Stimulated activated naive CD8-positive, alpha-beta T cell treated with anti-CD3 and anti-CD28 coated beads, Interleukin-15, Interleukin-2, amounts not matched to agents 100 ng/mL and 50 ng/mL, for 24 hours (primary cell): ENCODE measurements around the gene FBXW12.
A peak's percentile ranks its signal among the peaks of the same experiment; 100 is the strongest.

Experiments
- H3K27ac Mint-ChIP-seq: one replicate; pipeline ENCODE4 v1.8.0; 2021; ENCODE audit warnings: mild to moderate bottlenecking, mixed read lengths
- H3K27me3 Mint-ChIP-seq: one replicate; pipeline ENCODE4 v1.8.0; 2021; ENCODE audit warnings: mixed read lengths
- H3K36me3 Mint-ChIP-seq: one replicate; pipeline ENCODE4 v1.8.0; 2021; ENCODE audit warnings: low read depth, mixed read lengths
- H3K4me1 Mint-ChIP-seq: one replicate; pipeline ENCODE4 v1.8.0; 2021; ENCODE audit warnings: low read depth, mixed read lengths
- H3K4me3 Mint-ChIP-seq: one replicate; pipeline ENCODE4 v1.8.0; 2021; ENCODE audit warnings: mild to moderate bottlenecking, mixed read lengths
- H3K9me3 Mint-ChIP-seq: one replicate; pipeline ENCODE4 v1.8.0; 2021; ENCODE audit warnings: mixed read lengths

Gene FBXW12

DNA sequence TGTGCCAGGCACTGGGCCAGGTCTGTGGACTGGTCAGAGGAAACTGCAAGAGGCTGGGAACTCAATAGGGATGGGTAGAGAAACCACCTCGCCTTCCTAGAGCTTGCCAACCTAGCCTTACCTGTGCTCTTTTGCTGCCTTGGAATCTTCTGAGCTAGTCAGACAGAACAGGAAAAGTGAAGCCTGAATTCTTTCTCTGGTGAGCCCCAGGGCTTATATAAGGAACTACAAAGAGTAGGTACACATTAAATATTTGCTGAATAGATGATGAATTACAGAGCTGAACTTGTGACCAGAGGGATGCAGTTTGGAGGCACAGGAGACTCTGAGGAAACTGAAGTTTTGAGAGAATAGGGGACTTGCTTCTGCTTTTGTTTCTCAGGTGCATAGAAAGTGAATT is 15.6 kb upstream of the FBXW12 start:
- Mint-ChIP-seq H3K27me3 (peaks cover 24% of the 10 kb centered on the region), H3K27ac (no peak overlapping the region), H3K9me3 (peaks cover 5% of the 10 kb centered on the region), H3K4me1 (no peaks in the 10 kb centered on the region), H3K36me3 (no peaks in the 10 kb centered on the region), H3K4me3 (no peak overlapping the region)

DNA sequence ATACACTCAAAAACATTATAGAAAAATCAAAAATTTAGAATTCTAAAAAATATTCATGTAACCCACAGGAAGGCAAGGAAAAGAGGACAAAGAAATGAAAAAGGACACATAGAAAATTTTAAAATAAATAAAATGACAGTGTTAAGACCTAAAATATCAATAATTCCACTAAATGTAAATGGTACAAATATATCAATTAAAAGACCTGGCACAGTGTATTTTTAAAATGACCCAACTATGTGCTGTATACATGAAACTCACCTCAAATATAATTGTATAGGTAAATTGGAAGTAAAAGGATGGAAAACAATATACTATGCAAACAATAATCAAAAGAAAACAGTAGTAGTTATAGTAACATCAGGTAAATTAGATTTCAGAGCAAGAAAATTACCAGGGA is 10.1 kb upstream of the FBXW12 start:
- no peaks in the 10 kb centered on the region for H3K4me1 Mint-ChIP-seq
- H3K4me3 Mint-ChIP-seq = no peak overlapping the region
- H3K27me3 Mint-ChIP-seq = peaks cover 11% of the 10 kb centered on the region
- no peak overlapping the region for H3K27ac Mint-ChIP-seq
- H3K9me3 Mint-ChIP-seq = peaks cover 10% of the 10 kb centered on the region
- peaks cover 6% of the 10 kb centered on the region for H3K36me3 Mint-ChIP-seq

DNA sequence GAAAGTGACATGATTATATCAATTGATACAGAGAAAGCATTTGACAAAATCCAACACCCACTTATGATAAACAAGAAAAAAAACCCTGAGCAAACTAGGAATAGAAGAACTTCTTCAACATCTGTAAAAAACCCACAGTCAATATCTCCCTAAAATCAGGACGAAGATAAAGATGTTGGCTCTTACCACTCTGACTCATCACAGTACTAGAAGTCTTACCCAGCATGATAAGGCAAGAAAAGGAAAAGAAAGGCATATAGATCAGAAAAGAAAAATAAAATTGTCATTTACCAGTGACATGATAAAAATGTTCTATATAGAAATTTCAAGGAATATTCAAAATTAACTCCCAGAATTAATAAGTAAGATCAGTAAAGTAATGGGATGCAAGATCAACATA is 7.2 kb upstream of the FBXW12 start:
- Mint-ChIP-seq H3K27ac (no peak overlapping the region), H3K4me1 (no peaks in the 10 kb centered on the region), H3K27me3 (peaks cover 6% of the 10 kb centered on the region), H3K4me3 (no peak overlapping the region), H3K9me3 (peaks cover 10% of the 10 kb centered on the region), H3K36me3 (peaks cover 6% of the 10 kb centered on the region)

DNA sequence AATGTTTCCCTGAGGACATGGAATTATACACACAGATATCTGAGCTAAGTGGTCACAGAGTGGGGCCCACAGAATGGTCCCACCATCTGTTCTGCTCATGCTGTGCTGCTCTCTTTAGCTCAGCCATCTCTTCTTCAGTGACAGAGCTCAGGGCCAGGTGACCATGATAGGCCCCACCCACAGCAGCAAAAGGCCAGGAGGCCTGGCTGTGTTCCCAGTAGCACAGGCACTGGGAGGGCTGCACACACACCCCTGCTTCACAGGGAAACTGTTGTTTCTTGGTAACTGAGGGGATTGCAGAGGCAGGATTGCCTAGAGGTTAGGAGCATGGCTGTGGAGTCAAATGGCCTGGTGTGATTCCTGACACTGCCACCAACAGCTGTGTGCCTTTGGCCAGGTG is 4.8 kb upstream of the FBXW12 start:
- H3K4me3 Mint-ChIP-seq = no peak overlapping the region
- peaks cover 3% of the 10 kb centered on the region for H3K36me3 Mint-ChIP-seq
- H3K9me3 Mint-ChIP-seq = peaks cover 2% of the 10 kb centered on the region
- H3K27me3 Mint-ChIP-seq = no peaks in the 10 kb centered on the region
- no peaks in the 10 kb centered on the region for H3K4me1 Mint-ChIP-seq
- H3K27ac Mint-ChIP-seq = no peak overlapping the region

DNA sequence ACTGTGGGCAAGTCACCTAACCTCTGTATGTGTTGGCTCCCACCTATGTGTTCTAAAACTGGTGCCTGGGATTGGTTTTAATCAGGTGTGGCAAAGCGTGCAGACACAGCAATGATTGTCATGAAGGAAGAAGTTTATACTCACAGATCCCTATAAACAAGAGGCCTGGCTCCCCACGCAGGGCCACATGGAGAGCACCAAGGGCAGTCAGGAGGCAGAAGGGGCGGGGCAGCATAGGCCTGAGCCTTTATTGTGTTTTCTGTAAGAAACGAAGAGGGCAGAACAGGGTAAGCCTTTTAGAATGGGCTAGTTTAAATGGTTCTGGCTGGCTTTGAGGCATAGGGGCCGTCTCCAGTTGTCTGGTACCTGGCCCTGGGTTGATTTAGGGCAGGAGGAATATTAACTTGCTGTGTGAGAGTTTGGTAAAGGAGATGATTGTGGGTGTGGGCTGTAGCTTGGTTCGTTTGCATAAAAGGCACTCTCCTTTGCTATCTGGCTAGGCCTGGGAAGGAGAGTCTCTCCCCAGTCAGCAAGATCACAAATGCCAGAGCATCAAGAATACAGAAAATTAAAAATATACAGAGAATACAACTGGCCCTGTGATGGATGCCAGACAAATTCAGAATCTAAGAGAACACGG is 2.2 kb upstream of the FBXW12 start:
- H3K4me1 Mint-ChIP-seq = no peaks in the 10 kb centered on the region
- no peak overlapping the region for H3K4me3 Mint-ChIP-seq
- H3K9me3 Mint-ChIP-seq = no peaks in the 10 kb centered on the region
- peak overlapping the region; percentile 34 for H3K27ac Mint-ChIP-seq
- no peaks in the 10 kb centered on the region for H3K36me3 Mint-ChIP-seq
- H3K27me3 Mint-ChIP-seq = no peaks in the 10 kb centered on the region

DNA sequence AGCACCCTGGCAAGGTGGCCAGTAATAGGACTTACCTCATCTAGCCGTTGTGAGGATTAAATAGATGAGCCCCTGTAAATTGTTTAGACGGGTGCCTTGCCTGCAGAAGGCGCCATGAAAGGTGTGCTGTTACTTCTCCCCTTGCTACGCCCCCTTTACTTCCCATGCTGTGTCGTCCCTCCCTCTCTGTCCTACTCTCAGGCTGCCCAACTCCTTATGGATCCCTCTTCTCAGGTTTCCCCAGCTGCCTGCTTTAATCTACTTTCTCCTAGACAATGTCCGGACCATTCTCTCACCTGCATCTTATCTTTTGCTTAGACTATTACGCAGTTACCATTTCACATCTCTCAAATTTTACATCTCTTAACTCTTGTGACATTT is 1.7 kb upstream of the FBXW12 start:
- H3K27me3 Mint-ChIP-seq = no peaks in the 10 kb centered on the region
- no peak overlapping the region for H3K4me3 Mint-ChIP-seq
- H3K36me3 Mint-ChIP-seq = no peaks in the 10 kb centered on the region
- no peaks in the 10 kb centered on the region for H3K4me1 Mint-ChIP-seq
- no peak overlapping the region for H3K27ac Mint-ChIP-seq
- no peaks in the 10 kb centered on the region for H3K9me3 Mint-ChIP-seq

DNA sequence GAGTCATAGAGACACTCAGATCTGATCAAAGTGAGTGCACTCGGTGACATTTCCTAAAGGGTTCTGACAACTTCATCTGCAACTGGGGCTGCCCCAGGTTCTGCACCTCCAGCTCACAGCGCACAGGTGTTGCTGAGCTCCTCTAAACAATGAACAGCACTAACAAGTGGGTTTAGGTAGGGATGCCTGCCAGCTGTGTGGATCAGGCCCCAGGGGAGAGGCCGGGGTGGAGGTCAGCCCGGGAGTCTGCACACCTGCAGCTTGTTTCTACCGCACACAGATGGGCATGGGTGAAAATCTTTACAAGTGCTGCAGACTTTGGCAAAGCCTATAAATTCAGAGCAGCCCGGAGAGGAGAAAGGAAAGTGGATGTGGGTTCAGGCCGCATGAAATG is 355 bp downstream of the FBXW12 start:
- Mint-ChIP-seq H3K36me3 (no peaks in the 10 kb centered on the region), H3K4me1 (no peaks in the 10 kb centered on the region), H3K27ac (no peak overlapping the region), H3K27me3 (no peaks in the 10 kb centered on the region), H3K9me3 (no peaks in the 10 kb centered on the region), H3K4me3 (no peak overlapping the region)

DNA sequence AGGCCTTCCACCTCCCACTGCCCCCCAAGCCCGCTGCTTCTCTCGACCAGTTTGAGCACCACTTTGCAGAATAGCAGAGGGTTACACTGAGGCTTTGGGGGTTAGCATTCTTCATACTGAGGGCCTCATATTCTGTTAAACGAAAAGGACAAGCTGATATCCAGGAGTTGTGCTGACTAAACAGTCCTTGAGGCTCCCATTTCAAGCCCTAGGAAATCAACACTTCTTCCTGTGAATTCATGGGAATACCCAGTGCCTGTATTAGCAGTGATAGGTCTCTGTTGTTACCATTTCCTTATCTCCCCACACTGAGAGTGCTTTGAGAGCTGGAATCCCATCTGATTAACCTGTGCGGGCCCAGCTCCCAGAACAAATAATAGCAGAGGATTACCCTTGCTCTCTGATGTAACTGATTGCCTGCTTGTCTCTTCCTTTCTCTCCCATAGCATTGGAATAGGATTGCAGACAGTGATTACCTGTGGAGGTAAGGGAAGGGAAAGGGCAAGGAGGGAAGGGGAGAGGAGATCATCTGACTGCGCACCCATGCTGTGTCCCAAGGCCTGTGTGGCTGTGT is 930 bp downstream of the FBXW12 start:
- no peaks in the 10 kb centered on the region for H3K27me3 Mint-ChIP-seq
- no peak overlapping the region for H3K27ac Mint-ChIP-seq
- no peaks in the 10 kb centered on the region for H3K4me1 Mint-ChIP-seq

DNA sequence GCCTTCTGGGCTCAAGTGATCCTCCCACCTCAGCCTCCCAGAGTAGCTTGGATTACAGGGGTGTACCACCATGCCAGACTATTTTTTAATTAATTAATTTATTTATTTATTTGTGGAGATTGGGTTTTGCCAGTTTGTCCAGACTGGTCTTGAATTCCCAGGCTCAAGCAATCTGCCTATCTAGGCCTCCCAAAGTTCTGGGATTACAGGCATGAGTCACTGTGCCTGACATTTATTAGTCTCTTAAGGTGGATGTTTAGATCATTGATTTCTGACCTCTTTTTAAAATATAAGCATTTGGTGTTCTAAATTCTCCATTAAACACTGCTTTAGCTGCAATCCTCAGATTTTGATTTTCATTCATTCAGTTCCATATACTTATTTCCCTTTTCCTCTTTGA is 15.6 kb downstream of the FBXW12 start:
- Mint-ChIP-seq H3K27ac (no peak overlapping the region), H3K36me3 (no peaks in the 10 kb centered on the region), H3K27me3 (peaks cover 32% of the 10 kb centered on the region), H3K9me3 (no peaks in the 10 kb centered on the region), H3K4me1 (no peaks in the 10 kb centered on the region), H3K4me3 (no peak overlapping the region)

More for the DNA sequence above, 930 bp downstream of the FBXW12 start:
- H3K4me3 Mint-ChIP-seq = no peak overlapping the region
- no peaks in the 10 kb centered on the region for H3K36me3 Mint-ChIP-seq
- H3K9me3 Mint-ChIP-seq = no peaks in the 10 kb centered on the region

DNA sequence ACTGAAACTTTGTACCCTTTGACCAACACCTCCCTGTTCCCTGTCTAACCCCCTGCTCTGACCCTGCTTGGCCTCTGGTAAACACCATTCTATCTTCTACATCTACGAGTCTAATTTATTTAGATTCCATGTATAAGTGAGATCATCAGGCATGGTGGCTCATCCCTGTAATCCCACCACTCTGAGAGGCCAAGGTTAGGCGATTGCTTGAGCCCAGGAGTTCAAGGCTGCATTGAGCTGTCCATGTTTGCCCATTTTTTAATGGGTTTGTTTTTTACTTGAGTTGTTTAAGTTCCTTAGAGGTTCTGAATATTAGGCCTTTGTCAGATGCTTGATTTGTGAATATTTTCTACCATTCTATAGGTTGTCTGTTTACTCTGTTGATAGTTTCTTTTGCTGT is 16.9 kb downstream of the FBXW12 start:
- peaks cover 28% of the 10 kb centered on the region for H3K27me3 Mint-ChIP-seq
- H3K36me3 Mint-ChIP-seq = no peaks in the 10 kb centered on the region
- no peak overlapping the region for H3K4me3 Mint-ChIP-seq
- H3K27ac Mint-ChIP-seq = no peak overlapping the region
- no peaks in the 10 kb centered on the region for H3K4me1 Mint-ChIP-seq
- no peaks in the 10 kb centered on the region for H3K9me3 Mint-ChIP-seq

DNA sequence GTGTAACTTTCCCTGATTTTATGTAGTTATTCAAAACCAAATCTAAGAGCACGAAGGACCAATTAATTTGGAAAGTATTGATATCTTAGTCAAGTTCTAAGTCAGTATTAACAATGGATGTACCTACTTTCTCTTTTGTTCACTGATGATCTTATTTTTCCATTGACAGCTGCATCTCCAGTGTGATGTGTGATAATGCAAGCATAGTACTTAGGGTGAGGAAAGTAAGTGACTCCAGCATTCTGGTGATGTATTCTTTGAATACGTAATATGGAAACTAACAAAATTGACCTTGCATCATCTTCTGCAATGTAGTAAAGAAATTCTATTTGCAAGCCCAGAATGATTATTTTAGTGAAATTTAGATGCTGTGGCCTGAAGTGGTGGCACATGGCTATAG is 22.4 kb downstream of the FBXW12 start:
- Mint-ChIP-seq H3K36me3 (no peaks in the 10 kb centered on the region), H3K27ac (peak overlapping the region; percentile 77), H3K4me3 (no peak overlapping the region), H3K4me1 (no peaks in the 10 kb centered on the region), H3K27me3 (peaks cover 18% of the 10 kb centered on the region), H3K9me3 (no peaks in the 10 kb centered on the region)

DNA sequence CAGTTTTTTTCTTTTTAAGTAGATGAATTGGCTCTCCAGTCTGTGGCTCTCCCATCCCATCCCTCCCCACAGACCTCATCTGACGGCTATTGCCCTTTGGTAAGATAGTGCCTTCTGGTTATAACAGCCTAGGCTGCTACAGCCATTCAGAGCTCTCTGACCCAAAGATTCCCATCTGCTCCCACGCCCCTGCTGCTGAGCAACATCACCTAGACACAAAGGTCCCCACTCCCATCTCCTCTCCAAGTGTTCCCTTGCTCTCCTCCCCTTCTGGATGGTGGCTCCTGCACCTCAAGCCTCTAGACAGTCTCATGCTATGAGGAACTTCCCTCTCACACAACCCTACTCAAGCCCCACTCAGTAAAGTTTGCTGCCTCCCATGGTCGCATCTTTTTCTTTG is 23.7 kb downstream of the FBXW12 start:
- H3K27ac Mint-ChIP-seq = no peak overlapping the region
- H3K27me3 Mint-ChIP-seq = peaks cover 14% of the 10 kb centered on the region
- no peaks in the 10 kb centered on the region for H3K9me3 Mint-ChIP-seq
- no peak overlapping the region for H3K4me3 Mint-ChIP-seq
- H3K4me1 Mint-ChIP-seq = no peaks in the 10 kb centered on the region
- no peaks in the 10 kb centered on the region for H3K36me3 Mint-ChIP-seq

DNA sequence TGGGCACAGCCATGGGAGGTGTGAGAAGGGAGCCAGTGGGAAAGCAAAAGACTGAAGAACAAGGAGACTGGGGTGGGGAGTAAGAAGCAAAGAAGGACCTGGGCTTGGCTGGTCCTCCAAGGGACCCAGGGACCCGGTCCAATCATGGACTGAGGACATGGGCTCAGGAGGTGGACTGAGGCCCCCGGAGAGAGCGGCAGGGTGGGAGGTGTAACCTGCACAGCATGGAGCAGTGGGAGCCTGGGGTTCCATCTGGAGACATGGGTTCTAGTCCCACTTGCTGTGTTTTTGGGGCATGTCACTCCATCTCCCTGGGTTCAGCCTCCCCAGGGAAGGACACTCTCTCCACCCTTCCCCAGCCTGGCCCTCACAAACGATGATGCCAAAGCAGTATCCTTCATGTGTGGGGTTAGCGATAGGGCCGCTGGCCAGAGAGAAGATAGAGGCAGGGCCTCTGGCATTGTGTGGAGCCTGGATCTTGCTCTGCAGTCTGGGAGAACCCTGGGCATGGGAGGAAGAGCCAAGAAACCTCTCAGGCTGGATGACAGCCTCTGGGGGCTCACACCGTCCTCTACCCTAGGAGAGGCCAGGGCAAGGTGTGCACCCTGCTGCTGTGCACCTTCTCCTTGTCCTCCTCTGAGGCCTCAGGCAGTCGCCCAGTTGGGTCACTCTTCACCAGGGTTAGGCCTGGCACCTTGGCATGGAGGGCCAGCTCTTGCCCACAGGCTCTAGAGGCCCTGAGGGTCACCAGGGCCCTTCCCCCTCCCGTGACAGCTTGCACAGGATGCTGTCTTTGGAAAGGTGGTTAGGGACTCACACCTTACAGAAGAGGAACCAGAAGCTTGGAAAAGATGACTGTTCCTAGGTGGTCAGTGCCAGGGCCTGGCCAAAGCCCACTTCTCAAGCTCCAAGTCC is 26.0 kb downstream of the FBXW12 start:
- no peaks in the 10 kb centered on the region for H3K9me3 Mint-ChIP-seq
- no peak overlapping the region for H3K27ac Mint-ChIP-seq
- no peak overlapping the region for H3K4me3 Mint-ChIP-seq
- no peaks in the 10 kb centered on the region for H3K36me3 Mint-ChIP-seq
- H3K4me1 Mint-ChIP-seq = no peaks in the 10 kb centered on the region
- H3K27me3 Mint-ChIP-seq = peaks cover 3% of the 10 kb centered on the region

DNA sequence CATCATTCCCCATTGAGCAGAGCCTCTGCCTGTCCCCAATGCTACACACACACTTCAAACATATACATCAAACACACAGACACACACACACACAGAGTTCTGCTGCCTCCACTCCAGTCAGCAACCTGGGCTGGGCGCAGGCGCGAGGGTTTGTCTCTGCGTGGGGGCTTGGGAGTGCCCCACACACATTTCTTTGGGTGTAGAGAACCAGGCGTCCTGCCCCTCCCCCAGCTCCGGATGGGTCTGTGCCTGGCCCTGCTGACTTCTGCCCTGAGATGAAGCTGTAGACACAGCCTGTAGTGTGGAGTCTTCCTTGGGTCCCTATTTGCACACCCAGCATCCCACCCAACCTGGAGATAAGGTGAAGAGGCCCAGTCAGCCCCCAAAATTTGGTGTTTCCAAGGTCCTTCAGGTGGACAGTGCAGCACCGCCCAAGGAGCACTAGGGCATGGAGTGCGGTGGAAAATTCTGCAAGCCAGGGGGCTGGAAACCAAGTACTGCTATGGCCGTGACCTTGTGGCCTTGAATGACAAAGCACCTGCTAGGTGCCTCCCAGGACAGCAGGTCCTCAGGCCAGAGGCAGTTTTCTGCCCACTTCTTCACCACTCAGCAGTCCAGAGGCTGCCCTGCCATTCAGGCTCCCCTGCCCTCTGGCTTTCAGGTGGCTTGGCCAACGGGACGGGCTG is 26.8 kb downstream of the FBXW12 start:
- peaks cover 3% of the 10 kb centered on the region for H3K27me3 Mint-ChIP-seq
- no peaks in the 10 kb centered on the region for H3K9me3 Mint-ChIP-seq
- H3K27ac Mint-ChIP-seq = no peak overlapping the region
- no peak overlapping the region for H3K4me3 Mint-ChIP-seq
- no peaks in the 10 kb centered on the region for H3K4me1 Mint-ChIP-seq
- H3K36me3 Mint-ChIP-seq = no peaks in the 10 kb centered on the region
